GM12892 (cell line): ENCODE data around the gene ABHD15.

ENCODE experiments used
- POLR2A ChIP-seq: IDR thresholded peaks from 2 replicates; pipeline ENCODE4 v1.6.1; 2011; ENCODE audit warnings: low read depth, low read length, control low read depth
- POLR2AphosphoS5 ChIP-seq: IDR thresholded peaks from 2 replicates; pipeline ENCODE4 v1.6.1; 2011; ENCODE audit warnings: low read depth, low read length, control low read depth
- TAF1 ChIP-seq: IDR thresholded peaks from 2 replicates; pipeline ENCODE4 v1.6.1; 2011; ENCODE audit warnings: low read depth, mild to moderate bottlenecking, control low read depth, low read length, borderline replicate concordance

GRCh38 chr17:29582772-29583171 lies 15.9 kb upstream of the ABHD15 start:
- no peak for TF ChIP-seq POLR2AphosphoS5
- TF ChIP-seq POLR2A, result no peak
- no peak for TF ChIP-seq TAF1
